Smooth muscle cell (in vitro differentiated cells): Measurements from ENCODE around the gene TET3. TPM values are rescaled to one million over a fixed set of nuclear protein-coding genes. Genes with fewer than 3 reads are reported as not detected.

Source experiments
- DNase-seq: peaks from one replicate; lab custom pipeline; 2025; ENCODE audit not compliant: unreplicated experiment; lab: John Stamatoyannopoulos, UW
- H2AFZ ChIP-seq: fragments of 200-600 bp; sonication (generic); 2 replicates; pipeline ENCODE4 v1.6.0; 2016; ENCODE audit warnings: antibody characterized with exemption, low read depth, mild to moderate bottlenecking
- H3F3A ChIP-seq: fragments of 200-600 bp; sonication (generic); 2 replicates; pipeline ENCODE4 v1.6.0; 2017; ENCODE audit warnings: antibody characterized with exemption, low read depth
- H3K27ac ChIP-seq: fragments of 200-600 bp; sonication (generic); 2 replicates; pipeline ENCODE4 v1.5.1; 2016; ENCODE audit warnings: low read depth, mild to moderate bottlenecking
- H3K27me3 ChIP-seq: fragments of 200-600 bp; sonication (generic); 2 replicates; pipeline ENCODE4 v1.6.1; 2016; ENCODE audit warnings: low read depth, mild to moderate bottlenecking
- H3K36me3 ChIP-seq: fragments of 200-600 bp; sonication (generic); 2 replicates; pipeline ENCODE4 v1.5.1; 2016; ENCODE audit warnings: low read depth
- H3K4me1 ChIP-seq: fragments of 200-600 bp; sonication (generic); 2 replicates; pipeline ENCODE4 v1.5.1; 2016; ENCODE audit warnings: low read depth
- H3K4me2 ChIP-seq: fragments of 200-600 bp; sonication (generic); 2 replicates; pipeline ENCODE4 v1.6.0; 2016; ENCODE audit warnings: mild to moderate bottlenecking
- H3K4me3 ChIP-seq: fragments of 200-600 bp; sonication (generic); 2 replicates; pipeline ENCODE4 v1.5.1; 2016; ENCODE audit warnings: mild to moderate bottlenecking
- H3K79me2 ChIP-seq: fragments of 200-600 bp; sonication (generic); 2 replicates; pipeline ENCODE4 v1.6.0; 2016; ENCODE audit warnings: low read depth, mild to moderate bottlenecking
- H3K9ac ChIP-seq: fragments of 200-600 bp; sonication (generic); 2 replicates; pipeline ENCODE4 v1.6.0; 2016; ENCODE audit warnings: low read depth
- H3K9me3 ChIP-seq: fragments of 200-600 bp; sonication (generic); replicated peaks from 2 replicates; pipeline ENCODE4 v1.5.1; 2016; ENCODE audit warnings: low read depth
- H4K20me1 ChIP-seq: fragments of 200-600 bp; sonication (generic); 2 replicates; pipeline ENCODE4 v1.6.0; 2016; ENCODE audit warnings: low read depth
- WGBS: methylation state at CpG from one replicate; pipeline ENCODE4 v1.1.7; 2016; ENCODE audit warnings: low lambda C conversion rate; 5-methylcytosine and 5-hydroxymethylcytosine counted together
- polyA plus RNA-seq: library from polyadenylated mRNA; unstranded; fragments of >200 nt; fragmentation: Nextera tagmentation; extraction: Ambion mirVana; gene quantifications from 2 replicates; pipeline ENCODE4 v1.2.1, GENCODE V29; 2016
- total RNA-seq: library from RNA; depleted of rRNA; stranded (reverse); fragments of >200 nt; gene quantifications from 2 replicates; pipeline ENCODE4 v1.2.3, GENCODE V29; 2014
- TF ChIP-seq, protein P1 (sequence below): fragments of 200-600 bp; sonication (generic); IDR thresholded peaks from 2 replicates; pipeline ENCODE4 v1.5.1; 2017; ENCODE audit warnings: borderline replicate concordance, mild to moderate bottlenecking, antibody characterized with exemption; ENCODE audit not compliant: insufficient read depth, poor library complexity, severe bottlenecking

TET3 gene
- total and polyA plus RNA-seq, 2 experiments from 2014 or later: 3.2 to 12.7 TPM

DNA sequence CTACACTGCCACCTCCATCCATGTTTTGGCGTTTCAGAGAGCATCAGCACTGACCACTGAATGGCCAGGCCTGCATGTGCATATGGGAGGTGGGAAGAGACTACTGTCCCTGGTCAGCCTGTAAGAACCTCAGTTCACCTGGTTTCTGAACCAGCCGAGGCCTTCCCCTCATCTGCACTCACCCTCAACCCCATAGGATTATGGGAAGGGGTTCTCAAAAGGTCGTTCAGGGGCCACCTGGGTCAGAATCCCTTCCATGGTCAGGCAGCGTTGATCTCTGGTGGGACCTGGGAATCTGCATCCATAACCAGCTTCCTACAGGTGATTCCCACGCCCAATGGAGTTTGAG, 36.7 kb downstream of the TET3 start:
- peaks cover 93% of the 10 kb centered on the region for H3K79me2 ChIP-seq
- DNase-seq: no peak
- no peak overlapping the region for H3K4me3 ChIP-seq
- peaks cover 98% of the 10 kb centered on the region for H4K20me1 ChIP-seq
- H2AFZ ChIP-seq: no peak overlapping the region
- H3K9me3 ChIP-seq: no peaks in the 10 kb centered on the region
- no peak overlapping the region for H3K27ac ChIP-seq
- TF ChIP-seq, protein P1, sequence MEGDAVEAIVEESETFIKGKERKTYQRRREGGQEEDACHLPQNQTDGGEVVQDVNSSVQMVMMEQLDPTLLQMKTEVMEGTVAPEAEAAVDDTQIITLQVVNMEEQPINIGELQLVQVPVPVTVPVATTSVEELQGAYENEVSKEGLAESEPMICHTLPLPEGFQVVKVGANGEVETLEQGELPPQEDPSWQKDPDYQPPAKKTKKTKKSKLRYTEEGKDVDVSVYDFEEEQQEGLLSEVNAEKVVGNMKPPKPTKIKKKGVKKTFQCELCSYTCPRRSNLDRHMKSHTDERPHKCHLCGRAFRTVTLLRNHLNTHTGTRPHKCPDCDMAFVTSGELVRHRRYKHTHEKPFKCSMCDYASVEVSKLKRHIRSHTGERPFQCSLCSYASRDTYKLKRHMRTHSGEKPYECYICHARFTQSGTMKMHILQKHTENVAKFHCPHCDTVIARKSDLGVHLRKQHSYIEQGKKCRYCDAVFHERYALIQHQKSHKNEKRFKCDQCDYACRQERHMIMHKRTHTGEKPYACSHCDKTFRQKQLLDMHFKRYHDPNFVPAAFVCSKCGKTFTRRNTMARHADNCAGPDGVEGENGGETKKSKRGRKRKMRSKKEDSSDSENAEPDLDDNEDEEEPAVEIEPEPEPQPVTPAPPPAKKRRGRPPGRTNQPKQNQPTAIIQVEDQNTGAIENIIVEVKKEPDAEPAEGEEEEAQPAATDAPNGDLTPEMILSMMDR: no peak
- 92% methylated on average over 5 of the region's 5 CpGs for WGBS
- H3K9ac ChIP-seq: no peak overlapping the region
- H3F3A ChIP-seq: no peaks in the 10 kb centered on the region
- H3K36me3 ChIP-seq: no peaks in the 10 kb centered on the region
- no peak overlapping the region for H3K4me2 ChIP-seq
- no peaks in the 10 kb centered on the region for H3K4me1 ChIP-seq
- no peaks in the 10 kb centered on the region for H3K27me3 ChIP-seq

DNA sequence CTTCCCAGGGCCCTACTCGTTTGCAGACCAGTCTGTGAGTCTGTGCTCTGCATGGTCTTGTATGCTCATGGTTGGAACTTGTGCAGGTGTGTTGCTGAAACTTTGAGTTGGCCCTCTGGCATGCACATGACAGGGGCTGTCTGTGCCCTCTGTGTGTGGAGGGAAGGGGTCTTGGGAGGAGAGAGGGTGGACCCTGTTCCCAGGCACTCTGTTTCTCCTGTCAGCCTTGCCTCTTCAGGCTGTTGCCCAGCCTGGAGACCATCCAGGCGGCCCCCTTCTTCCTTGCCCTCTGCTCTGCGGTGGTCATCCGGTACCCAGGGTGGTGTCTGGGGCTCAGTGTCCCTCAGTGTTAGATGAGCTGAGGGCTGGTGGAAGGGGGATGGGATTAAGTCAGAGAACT, 39.5 kb downstream of the TET3 start:
- no peak overlapping the region for H3K4me3 ChIP-seq
- H4K20me1 ChIP-seq: peaks cover 87% of the 10 kb centered on the region

DNA sequence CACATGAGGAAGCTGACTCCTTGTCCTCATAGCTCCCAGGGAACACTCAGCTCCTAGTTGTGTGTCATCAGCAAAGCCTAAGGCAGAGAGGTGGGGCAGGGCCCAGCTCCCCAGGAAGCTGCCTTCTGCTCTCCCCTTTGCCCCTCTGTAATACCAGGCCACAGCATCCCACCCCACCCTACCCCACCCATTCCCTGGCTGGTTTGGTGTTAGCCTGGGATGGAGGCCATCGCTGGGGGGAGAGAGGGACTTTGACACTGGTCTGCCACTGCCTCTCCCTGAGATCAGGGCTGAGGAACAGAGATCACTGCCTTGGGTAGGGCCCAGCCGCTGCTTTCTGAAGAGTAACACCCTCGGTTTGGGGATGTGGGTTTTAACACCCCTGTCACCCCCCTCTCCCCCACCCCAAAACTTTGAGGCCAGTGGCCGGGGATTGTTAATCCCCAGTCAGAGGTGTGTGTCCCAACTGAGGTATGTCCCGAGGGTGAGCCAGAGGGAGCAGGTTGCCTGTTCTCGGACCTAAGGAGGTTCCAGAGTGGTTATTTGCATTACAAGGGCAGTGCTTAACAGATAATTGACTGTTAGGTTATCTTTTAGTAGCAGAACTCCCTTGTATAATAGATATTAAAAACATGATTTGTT, 41.4 kb downstream of the TET3 start:
- Histone ChIP-seq H3K4me2 (no peak overlapping the region), H3K36me3 (no peaks in the 10 kb centered on the region), H2AFZ (no peak overlapping the region), H3K27me3 (no peaks in the 10 kb centered on the region), H3K9me3 (no peaks in the 10 kb centered on the region), H3K4me3 (no peak overlapping the region), H3F3A (no peaks in the 10 kb centered on the region), H3K9ac (no peak overlapping the region), H3K27ac (no peak overlapping the region), H3K79me2 (peaks cover 97% of the 10 kb centered on the region), H4K20me1 (peaks cover 87% of the 10 kb centered on the region), H3K4me1 (no peaks in the 10 kb centered on the region)
- TF ChIP-seq, protein P1: no peak
- WGBS: 43% methylated on average over 6 of the region's 6 CpGs
- DNase-seq: no peak

More for the DNA sequence above, 39.5 kb downstream of the TET3 start:
- Histone ChIP-seq H3K36me3 (no peaks in the 10 kb centered on the region), H3K9ac (no peak overlapping the region), H3K4me2 (no peak overlapping the region), H2AFZ (no peak overlapping the region), H3K27me3 (no peaks in the 10 kb centered on the region), H3K4me1 (no peaks in the 10 kb centered on the region), H3F3A (no peaks in the 10 kb centered on the region), H3K79me2 (peaks cover 93% of the 10 kb centered on the region), H3K27ac (no peak overlapping the region), H3K9me3 (no peaks in the 10 kb centered on the region)
- WGBS: 87% methylated on average over 4 of the region's 4 CpGs
- TF ChIP-seq, protein P1: no peak
- DNase-seq: no peak

DNA sequence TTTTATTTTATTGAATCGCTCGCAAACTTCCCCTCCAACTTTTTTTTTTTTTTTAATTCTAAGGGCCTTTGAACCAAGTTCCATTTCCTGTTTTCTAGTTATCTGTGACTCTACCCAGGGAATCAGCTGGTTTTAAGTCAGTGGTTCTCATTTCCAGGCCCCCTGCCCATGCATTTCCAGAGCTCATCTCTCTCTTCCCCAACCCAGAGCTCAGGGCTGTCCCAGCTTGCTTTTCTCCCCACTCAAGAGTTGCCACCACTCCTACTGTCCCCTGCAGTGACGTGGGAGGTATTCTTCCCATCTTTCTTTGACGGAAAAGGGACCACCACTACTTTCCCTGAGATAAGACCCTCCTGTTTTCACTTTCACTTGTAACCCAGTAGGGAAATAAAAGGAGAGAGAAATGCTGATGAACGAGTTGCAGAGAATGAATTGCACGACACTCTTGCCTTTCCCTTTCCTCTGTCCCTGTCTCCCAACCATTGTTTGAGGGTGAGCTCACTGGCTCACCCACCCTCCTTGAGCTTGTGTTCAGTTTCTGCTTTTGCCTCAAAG, 42.1 kb downstream of the TET3 start:
- H3K27ac ChIP-seq: no peak overlapping the region
- peaks cover 97% of the 10 kb centered on the region for H3K79me2 ChIP-seq
- no peak overlapping the region for H2AFZ ChIP-seq
- peaks cover 6% of the 10 kb centered on the region for H3F3A ChIP-seq
- H3K4me2 ChIP-seq: no peak overlapping the region
- TF ChIP-seq, protein P1: no peak
- DNase-seq: no peak
- H3K4me3 ChIP-seq: no peak overlapping the region
- peaks cover 87% of the 10 kb centered on the region for H4K20me1 ChIP-seq
- H3K9ac ChIP-seq: no peak overlapping the region
- H3K9me3 ChIP-seq: no peaks in the 10 kb centered on the region
- H3K27me3 ChIP-seq: no peaks in the 10 kb centered on the region
- H3K36me3 ChIP-seq: no peaks in the 10 kb centered on the region
- peaks cover under 1% of the 10 kb centered on the region for H3K4me1 ChIP-seq
- 69% methylated on average over 6 of the region's 6 CpGs for WGBS
